Activated CD8-positive, alpha-beta T cell treated with anti-CD3 and anti-CD28 coated beads for 36 hours (primary cell): ENCODE measurements around the gene POGLUT2. TPM values are rescaled to one million over a fixed set of nuclear protein-coding genes. Genes with fewer than 3 reads are reported as not detected.

Experiments
- ATAC-seq: fragments of 200-7000 bp; cut with Tn5 transposase; one replicate; pipeline ENCODE4 v1.10.0; 2021; ENCODE audit warnings: mild to moderate bottlenecking, moderate library complexity
- CTCF ChIA-PET: fragments of 350-600 bp; sonication (Branson Sonifier 250); formaldehyde crosslinking; loops from one replicate; lab custom pipeline; 2021; ENCODE audit warnings: antibody characterized with exemption; lab: Charles Lee
- POLR2A ChIA-PET: fragments of 350-600 bp; sonication (Branson Sonifier 250); formaldehyde crosslinking; loops from one replicate; lab custom pipeline; 2021; ENCODE audit warnings: antibody characterized with exemption; lab: Charles Lee
- DNase-seq: peaks from one replicate; pipeline ENCODE4 v3.0.0-alpha.2; 2020
- H3K27ac Mint-ChIP-seq: one replicate; pipeline ENCODE4 v1.8.0; 2021; ENCODE audit warnings: mild to moderate bottlenecking, mixed read lengths
- H3K27me3 Mint-ChIP-seq: one replicate; pipeline ENCODE4 v1.8.0; 2021; ENCODE audit warnings: mixed read lengths
- H3K36me3 Mint-ChIP-seq: one replicate; pipeline ENCODE4 v1.8.0; 2021; ENCODE audit warnings: low read depth, mixed read lengths
- H3K4me1 Mint-ChIP-seq: one replicate; pipeline ENCODE4 v1.8.0; 2021; ENCODE audit warnings: low read depth, mixed read lengths
- H3K4me3 Mint-ChIP-seq: one replicate; pipeline ENCODE4 v1.8.0; 2021; ENCODE audit warnings: mild to moderate bottlenecking, moderate library complexity, mixed read lengths
- H3K9me3 Mint-ChIP-seq: one replicate; pipeline ENCODE4 v1.8.0; 2021; ENCODE audit warnings: mixed read lengths
- CTCF ChIP-seq: fragments of 200-600 bp; IDR thresholded peaks from one replicate; pipeline ENCODE4 v1.8.0; 2022; ENCODE audit warnings: antibody characterized with exemption, mild to moderate bottlenecking
- intact Hi-C: fragments of 100-400 bp; cut with micrococcal nuclease; formaldehyde crosslinking; loops from one replicate; pipeline ENCODE4 v1.10.0; 2022
- total RNA-seq, 2 experiments: library from RNA; stranded (reverse); gene quantifications; one replicate each; pipeline ENCODE4 v1.2.3, GENCODE V29; 2021

POGLUT2 gene
- total RNA-seq, 2 experiments from 2014 or later: 3.4 to 4.2 TPM

GRCh38 chr13:102776271-102776670 is 22.5 kb downstream of the POGLUT2 start:
- ChIA-PET POLR2A (no interaction called here), CTCF (interaction anchor here (1.0 kb wide), 1 partner anchor 22 kb away, joined by 3 read pairs; no protein-coding TSS in a partner anchor)
- intact Hi-C loops: loop anchor here (10.0 kb wide), 1 partner anchor 381 kb away; no protein-coding TSS in a partner anchor
- Mint-ChIP-seq H3K9me3 (no peaks in the 10 kb centered on the region), H3K27ac (no peak overlapping the region), H3K36me3 (peaks cover 20% of the 10 kb centered on the region), H3K4me1 (peaks cover 56% of the 10 kb centered on the region), H3K4me3 (no peak overlapping the region), H3K27me3 (no peaks in the 10 kb centered on the region)
- ATAC-seq (no peak), DNase-seq (no peak)
- TF ChIP-seq CTCF: no peak

DNA sequence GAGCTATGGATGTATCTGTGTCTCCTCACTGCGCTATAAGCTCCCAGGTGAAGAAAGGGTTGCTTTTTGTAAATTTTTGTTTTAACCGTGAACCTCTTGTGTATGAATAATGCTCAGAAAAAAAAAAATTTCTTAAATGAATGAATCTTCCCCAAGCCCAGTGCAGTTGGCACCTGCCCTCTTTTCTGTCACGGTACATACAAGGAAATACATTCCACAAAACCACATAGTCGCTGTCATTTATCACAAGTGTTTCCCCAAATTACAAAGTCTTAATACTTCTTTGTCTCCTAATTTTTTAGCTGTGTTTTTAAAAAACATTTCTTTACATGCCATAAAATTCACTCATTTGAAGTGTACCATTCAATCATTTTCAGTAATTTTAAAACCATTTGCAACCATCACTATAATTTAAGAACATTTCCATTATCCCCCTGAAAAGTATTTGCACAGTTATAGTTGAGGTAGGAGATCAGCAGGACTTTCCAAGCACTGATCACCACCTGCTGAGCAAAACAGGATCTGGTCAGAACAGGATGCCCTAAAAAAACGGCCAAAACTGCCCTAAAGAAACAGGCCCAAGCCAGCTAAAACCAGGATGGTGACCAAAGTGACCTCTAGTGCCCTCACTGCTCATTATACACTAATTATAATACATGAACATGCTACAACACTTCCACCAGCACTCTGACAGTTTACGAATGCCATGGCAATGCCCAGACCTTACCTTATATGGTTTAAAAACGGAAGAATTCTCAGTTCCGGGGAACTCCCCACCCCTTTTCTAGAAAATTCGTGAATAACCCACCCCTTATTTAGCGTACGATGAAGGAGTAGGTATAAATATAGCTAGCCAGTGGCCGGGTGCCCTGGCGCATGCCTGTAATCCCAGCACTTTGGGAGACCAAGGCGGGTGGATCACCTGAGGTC is 23.9 kb downstream of the POGLUT2 start:
- Mint-ChIP-seq H3K27me3 (no peaks in the 10 kb centered on the region), H3K9me3 (no peaks in the 10 kb centered on the region), H3K4me1 (peaks cover 57% of the 10 kb centered on the region), H3K36me3 (peaks cover 16% of the 10 kb centered on the region), H3K4me3 (peak overlapping the region; percentile 88), H3K27ac (peak overlapping the region; percentile 95)
- ChIA-PET CTCF (interaction anchor here (1.6 to 2.1 kb wide), 3 partner anchors 25 to 183 kb away, joined by 6 to 11 read pairs (median 8); no protein-coding TSS in a partner anchor), POLR2A (interaction anchor here (0.8 to 4.8 kb wide), 7 partner anchors 9 to 179 kb away, joined by 3 to 23 read pairs (median 6); partner anchors contain the start of genes ERCC5 and TPP2)
- ATAC-seq: no peak
- intact Hi-C loops: loop anchor here (5.0 to 10.0 kb wide), 3 partner anchors 72 to 380 kb away; partner anchors contain the start of genes ERCC5 and TPP2
- no peak for TF ChIP-seq CTCF
- DNase-seq: no peak

GRCh38 chr13:102774214-102774568 is 24.6 kb downstream of the POGLUT2 start:
- Mint-ChIP-seq H3K9me3 (no peaks in the 10 kb centered on the region), H3K36me3 (peaks cover 16% of the 10 kb centered on the region), H3K27ac (peak overlapping the region; percentile 95), H3K4me1 (peaks cover 52% of the 10 kb centered on the region), H3K4me3 (peak overlapping the region; percentile 88), H3K27me3 (no peaks in the 10 kb centered on the region)
- TF ChIP-seq CTCF: no peak
- ChIA-PET POLR2A (interaction anchor here (0.8 to 4.8 kb wide), 14 partner anchors 9 to 182 kb away, joined by 3 to 23 read pairs (median 5); partner anchors contain the start of genes ERCC5 and TPP2), CTCF (interaction anchor here (1.0 to 2.1 kb wide), 6 partner anchors 20 to 182 kb away, joined by 3 to 11 read pairs (median 5); partner anchors contain the start of gene TPP2)
- intact Hi-C loops: loop anchor here (5.0 to 10.0 kb wide), 3 partner anchors 73 to 379 kb away; partner anchors contain the start of genes ERCC5 and TPP2
- ATAC-seq (no peak), DNase-seq (peak; percentile 3)

- ATAC-seq (peak; percentile 97), DNase-seq (peak; percentile 84)
- H3K27ac Mint-ChIP-seq: peak within 1 kb of the TSS; percentile 95
- no peak for TF ChIP-seq CTCF
- peaks cover 16% of the 10 kb centered on the region for H3K36me3 Mint-ChIP-seq
- H3K4me3 Mint-ChIP-seq: peak within 1 kb of the TSS; percentile 88
- POLR2A ChIA-PET: interaction anchor here (0.8 to 4.8 kb wide), 16 partner anchors 10 to 182 kb away, joined by 3 to 23 read pairs (median 5); partner anchors contain the start of genes BIVM, ERCC5, POGLUT2 and TPP2
- intact Hi-C loops: loop anchor here (5.0 to 10.0 kb wide), 3 partner anchors 74 to 379 kb away; partner anchors contain the start of genes ERCC5 and TPP2
- H3K4me1 Mint-ChIP-seq: peaks cover 47% of the 10 kb centered on the region
- H3K27me3 Mint-ChIP-seq: no peaks in the 10 kb centered on the region
- H3K9me3 Mint-ChIP-seq: no peaks in the 10 kb centered on the region
- CTCF ChIA-PET: interaction anchor here (1.0 to 2.1 kb wide), 6 partner anchors 21 to 182 kb away, joined by 3 to 11 read pairs (median 5); partner anchors contain the start of gene TPP2
Observed at GRCh38 chr13:102773441-102774213, 25.1 kb downstream of the POGLUT2 start, which contains the start of gene TEX30. Gene TEX30 (minus strand): TSS chr13:102773786. CDS start chr13:102770026, 3,760 bp downstream.
